Neural progenitor cell (in vitro differentiated cells): ENCODE measurements around the gene MAP2K5.

Experiments
- CTCF ChIP-seq: fragments of 200-600 bp; sonication (generic); IDR thresholded peaks from 2 replicates; pipeline ENCODE4 v1.5.1; 2017; ENCODE audit warnings: antibody characterized with exemption, mild to moderate bottlenecking
- EZH2 ChIP-seq: fragments of 200-600 bp; sonication (generic); IDR thresholded peaks from 2 replicates; pipeline ENCODE4 v1.6.1; 2017; ENCODE audit warnings: antibody characterized with exemption, mild to moderate bottlenecking, moderate library complexity
- EZH2phosphoT487 ChIP-seq: fragments of 200-600 bp; sonication (generic); IDR thresholded peaks from 2 replicates; pipeline ENCODE4 v1.6.1; 2017; ENCODE audit warnings: antibody characterized with exemption

GRCh38 chr15:67812241-67812644 lies 269.7 kb downstream of the MAP2K5 start:
- TF ChIP-seq CTCF (no peak), EZH2phosphoT487 (no peak), EZH2 (no peak)
